Psoas muscle (tissue), 8 donors: ENCODE measurements around the gene FBXW11. TPM values are rescaled to one million over a fixed set of nuclear protein-coding genes. Genes with fewer than 3 reads are reported as not detected.

Experiments used
- ATAC-seq, 4 donors: fragments of 200-7000 bp; cut with Tn5 transposase; one replicate each; pipeline ENCODE4 v1.9.1; 2020; ENCODE audit warnings: moderate library complexity in 3 of 4, mild to moderate bottlenecking in 2 of 4
- DNase-seq, 2 donors: peaks; one replicate each; pipeline ENCODE4 v3.0.0-alpha.2; 2020
- H3K27ac ChIP-seq: fragments of 200-600 bp; one replicate; pipeline ENCODE4 v1.8.0; 2022
- H3K27me3 ChIP-seq, 3 donors: fragments of 200-600 bp in 1 of 3; one replicate each; pipeline versions ENCODE4 v1.6.1 to v1.8.0; 2013 to 2022; ENCODE audit warnings: low read length in 2 of 3, mild to moderate bottlenecking in 2 of 3, moderate library complexity in 1 of 3; ENCODE audit not compliant: insufficient read depth in 3 of 3
- H3K36me3 ChIP-seq, 2 donors: fragments of 200-600 bp in 1 of 2; one replicate each; pipeline versions ENCODE4 v1.6.1 to v1.8.0; 2013 to 2022; ENCODE audit warnings: low read depth in 1 of 2, mild to moderate bottlenecking in 1 of 2, moderate library complexity in 1 of 2; ENCODE audit not compliant: insufficient read depth in 1 of 2
- H3K4me1 ChIP-seq: fragments of 200-600 bp; one replicate; pipeline ENCODE4 v1.8.0; 2022
- H3K4me3 ChIP-seq: fragments of 200-600 bp; one replicate; pipeline ENCODE4 v1.8.0; 2022; ENCODE audit warnings: mild to moderate bottlenecking
- H3K9me3 ChIP-seq: fragments of 200-600 bp; one replicate; pipeline ENCODE4 v1.8.0; 2022
- WGBS, 3 donors: extraction: QIAGEN DNeasy Blood & Tissue Kit; methylation state at CpG; one replicate each; pipeline versions ENCODE4 v1.1.6 to v1.1.7; 2013; 5-methylcytosine and 5-hydroxymethylcytosine counted together
- intact Hi-C, 2 donors: fragments of 100-400 bp; cut with DNase I; formaldehyde crosslinking; loops; one replicate each; pipeline versions ENCODE4 v1.11.0 to v1.14.2; 2022
- polyA plus RNA-seq, 3 donors: library from polyadenylated mRNA; stranded (reverse); fragments of 200-250 nt; gene quantifications; one replicate each; pipeline ENCODE4 v1.2.3, GENCODE V29; 2013
- total RNA-seq, 4 donors: library from RNA; stranded (reverse); fragmentation: NEBNext Ultra II Directional in 2 of 4; extraction: Animal tissue kit (Norgen Biotek cat#: 25700) in 2 of 4; gene quantifications; one replicate each; pipeline versions ENCODE4 v1.2.1 to v1.2.4, GENCODE V29; 2021 to 2023
- TF ChIP-seq, protein P1 (sequence below): fragments of 200-600 bp; IDR thresholded peaks from one replicate; pipeline ENCODE4 v1.8.0; 2022; ENCODE audit warnings: antibody characterized with exemption
- donor health status: healthy with polysubstance abuse.
- donor health status: DM: no; HTN: no; CAD: no; lungs with moderate emphysema.
- donor health status: Bipolar disorder and iron deficiency.
- donor health status: healthy.
- donor health status: DM: yes; HTN: yes; CAD: no.
- donor health status: DM: no; HTN: no; CAD: no.
- donor health status: DM: no; HTN: no; CAD: no.
- donor health status: DM: yes; HTN: yes; CAD: no.

The FBXW11 gene
- total and polyA plus RNA-seq, 7 donors = 14.7 to 62.8 (median 50.1) TPM

GRCh38 chr5:172002840-172003512 is 3.5 kb downstream of the FBXW11 start:
- Histone ChIP-seq H3K27me3 (no peaks in the 10 kb centered on the region), H3K9me3 (no peaks in the 10 kb centered on the region), H3K36me3 (no peaks in the 10 kb centered on the region), H3K27ac (no peak overlapping the region), H3K4me3 (peak overlapping the region; percentile 96), H3K4me1 (peaks cover 50% of the 10 kb centered on the region)
- intact Hi-C loops = loop anchor here in 1 of 2 donors (10.0 kb wide), 1 partner anchor 88 kb away; no protein-coding TSS in a partner anchor
- TF ChIP-seq, protein P1, sequence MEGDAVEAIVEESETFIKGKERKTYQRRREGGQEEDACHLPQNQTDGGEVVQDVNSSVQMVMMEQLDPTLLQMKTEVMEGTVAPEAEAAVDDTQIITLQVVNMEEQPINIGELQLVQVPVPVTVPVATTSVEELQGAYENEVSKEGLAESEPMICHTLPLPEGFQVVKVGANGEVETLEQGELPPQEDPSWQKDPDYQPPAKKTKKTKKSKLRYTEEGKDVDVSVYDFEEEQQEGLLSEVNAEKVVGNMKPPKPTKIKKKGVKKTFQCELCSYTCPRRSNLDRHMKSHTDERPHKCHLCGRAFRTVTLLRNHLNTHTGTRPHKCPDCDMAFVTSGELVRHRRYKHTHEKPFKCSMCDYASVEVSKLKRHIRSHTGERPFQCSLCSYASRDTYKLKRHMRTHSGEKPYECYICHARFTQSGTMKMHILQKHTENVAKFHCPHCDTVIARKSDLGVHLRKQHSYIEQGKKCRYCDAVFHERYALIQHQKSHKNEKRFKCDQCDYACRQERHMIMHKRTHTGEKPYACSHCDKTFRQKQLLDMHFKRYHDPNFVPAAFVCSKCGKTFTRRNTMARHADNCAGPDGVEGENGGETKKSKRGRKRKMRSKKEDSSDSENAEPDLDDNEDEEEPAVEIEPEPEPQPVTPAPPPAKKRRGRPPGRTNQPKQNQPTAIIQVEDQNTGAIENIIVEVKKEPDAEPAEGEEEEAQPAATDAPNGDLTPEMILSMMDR = no peak
- WGBS, 3 donors = 72 to 80% (median 78%) methylated on average over 6 of the region's 6 CpGs
- ATAC-seq (no peak), DNase-seq (no peak)

DNA sequence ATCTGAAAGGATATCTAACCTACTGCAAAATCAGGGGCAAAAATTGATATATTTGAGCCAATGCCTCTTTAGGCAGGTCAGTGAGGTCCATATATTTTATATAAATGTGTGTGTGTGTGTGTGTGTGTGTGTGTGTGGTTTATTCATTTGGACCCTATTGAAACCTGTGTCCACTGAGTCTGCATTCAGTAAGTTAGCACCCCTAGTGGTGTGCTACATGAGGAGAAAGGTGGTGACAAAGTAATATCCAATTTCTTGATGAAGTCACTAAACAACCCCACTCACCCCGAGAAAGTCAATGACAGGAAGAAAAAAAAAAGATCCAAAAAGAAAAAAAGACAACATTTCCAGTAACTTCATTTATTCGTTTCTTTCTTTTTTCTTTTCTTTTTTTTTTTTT is 4.1 kb downstream of the FBXW11 start:
- intact Hi-C loops = loop anchor here in 1 of 2 donors (10.0 kb wide), 1 partner anchor 88 kb away; no protein-coding TSS in a partner anchor
- no peaks in the 10 kb centered on the region for H3K9me3 ChIP-seq
- peaks cover 44% of the 10 kb centered on the region for H3K4me1 ChIP-seq
- ATAC-seq = no peak
- no peak overlapping the region for H3K27ac ChIP-seq
- TF ChIP-seq, protein P1 = peak; percentile 16
- H3K27me3 ChIP-seq = no peaks in the 10 kb centered on the region
- 27 to 42% (median 30%) methylated on average over 2 of the region's 2 CpGs for WGBS, 3 donors
- no peak overlapping the region for H3K4me3 ChIP-seq
- H3K36me3 ChIP-seq = no peaks in the 10 kb centered on the region
- no peak for DNase-seq

DNA sequence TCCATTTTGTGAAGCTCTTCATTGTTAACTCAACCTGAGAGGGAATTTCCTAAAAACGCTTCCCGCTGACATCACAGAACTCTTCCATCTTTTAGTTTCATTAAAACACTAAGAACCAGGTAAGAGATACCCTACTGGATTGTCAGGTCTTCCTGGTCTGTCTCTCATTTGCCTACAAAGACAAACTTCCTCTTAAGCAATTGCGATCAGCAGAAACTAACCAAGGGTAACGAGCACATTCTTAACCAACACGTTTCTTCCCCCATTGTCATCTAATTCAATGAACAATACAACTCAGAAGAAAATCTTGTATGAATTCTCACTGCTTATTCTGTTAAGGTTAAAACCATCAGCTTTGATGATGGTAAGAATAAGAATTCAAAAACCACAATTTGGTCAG is 6.6 kb downstream of the FBXW11 start:
- ATAC-seq (no peak), DNase-seq (no peak)
- H3K36me3 ChIP-seq = no peaks in the 10 kb centered on the region
- H3K9me3 ChIP-seq = no peaks in the 10 kb centered on the region
- TF ChIP-seq, protein P1 = no peak
- 82 to 89% (median 86%) methylated on average over 5 of the region's 5 CpGs for WGBS, 3 donors
- H3K4me3 ChIP-seq = no peak overlapping the region
- H3K4me1 ChIP-seq = peaks cover 36% of the 10 kb centered on the region
- H3K27me3 ChIP-seq = no peaks in the 10 kb centered on the region
- no peak overlapping the region for H3K27ac ChIP-seq
- intact Hi-C loops = loop anchor here in 1 of 2 donors (10.0 kb wide), 1 partner anchor 85 kb away; no protein-coding TSS in a partner anchor

GRCh38 chr5:171999100-171999499 is 7.3 kb downstream of the FBXW11 start:
- Histone ChIP-seq H3K4me1 (peaks cover 28% of the 10 kb centered on the region), H3K36me3 (no peaks in the 10 kb centered on the region), H3K27me3 (no peaks in the 10 kb centered on the region), H3K4me3 (no peak overlapping the region), H3K9me3 (no peaks in the 10 kb centered on the region), H3K27ac (no peak overlapping the region)
- ATAC-seq (no peak), DNase-seq (no peak)
- intact Hi-C loops = no loop called here
- WGBS, 3 donors = 94 to 98% (median 96%) methylated on average over 2 of the region's 2 CpGs
- TF ChIP-seq, protein P1 = no peak
